OCI-LY7 (cell line): ENCODE measurements around the gene MRPS10. TPM values are rescaled to one million over a fixed set of nuclear protein-coding genes. Genes with fewer than 3 reads are reported as not detected.

ENCODE experiments used
- BruUV-seq: library from RNA; stranded (reverse); fragments of 400-500 nt; replicated peaks from 2 replicates; lab custom pipeline; 2021; lab: Mats Ljungman, UMichigan
- CTCF ChIA-PET: fragments of 300-600 bp; sonication (Branson Sonifier 250); formaldehyde crosslinking; loops from one replicate; lab custom pipeline; 2022; ENCODE audit warnings: antibody characterized with exemption; ENCODE audit not compliant: unreplicated experiment; lab: Charles Lee
- POLR2A ChIA-PET: fragments of 300-600 bp; sonication (Branson Sonifier 250); formaldehyde crosslinking; loops from one replicate; lab custom pipeline; 2022; ENCODE audit warnings: antibody characterized with exemption; lab: Charles Lee
- DNase-seq: peaks from one replicate; pipeline ENCODE4 v3.0.0-alpha.2; 2015; ENCODE audit warnings: low spot score
- H2AFZ ChIP-seq: fragments of 200-600 bp; sonication (generic), shearing (Covaris generic); 2 replicates; pipeline ENCODE4 v1.6.1; 2014; ENCODE audit warnings: mild to moderate bottlenecking, antibody characterized with exemption, low read length, moderate library complexity
- H3K27ac ChIP-seq: fragments of 200-600 bp; sonication (generic); 2 replicates; pipeline ENCODE4 v1.5.1; 2014; ENCODE audit warnings: mixed run types, low read depth, mild to moderate bottlenecking, moderate library complexity, low read length, inconsistent platforms; ENCODE audit not compliant: poor library complexity, severe bottlenecking
- H3K36me3 ChIP-seq: fragments of 200-600 bp; sonication (generic); 2 replicates; pipeline ENCODE4 v1.6.1; 2014; ENCODE audit warnings: mild to moderate bottlenecking, antibody characterized with exemption, low read length, moderate library complexity, mixed read lengths; ENCODE audit not compliant: insufficient read depth
- H3K4me1 ChIP-seq: fragments of 200-600 bp; sonication (generic); 2 replicates; pipeline ENCODE4 v1.5.1; 2014; ENCODE audit warnings: mild to moderate bottlenecking, low read length; ENCODE audit not compliant: insufficient read depth, poor library complexity, severe bottlenecking
- H3K4me2 ChIP-seq: fragments of 200-600 bp; sonication (generic); 2 replicates; pipeline ENCODE4 v1.6.1; 2014; ENCODE audit warnings: mild to moderate bottlenecking, low read length
- H3K4me3 ChIP-seq: fragments of 200-600 bp; sonication (generic); 2 replicates; pipeline ENCODE4 v1.5.1; 2014; ENCODE audit warnings: mild to moderate bottlenecking, low read depth, low read length; ENCODE audit not compliant: poor library complexity, severe bottlenecking
- H3K79me2 ChIP-seq: fragments of 200-600 bp; sonication (generic); 2 replicates; pipeline ENCODE4 v1.6.1; 2016; ENCODE audit warnings: low read depth, mild to moderate bottlenecking, low read length, moderate library complexity, mixed read lengths; ENCODE audit not compliant: insufficient read depth
- H3K9me2 ChIP-seq: fragments of 200-600 bp; sonication (generic); 2 replicates; pipeline ENCODE4 v1.6.1; 2016; ENCODE audit warnings: mild to moderate bottlenecking, low read length, mixed read lengths; ENCODE audit not compliant: insufficient read depth
- H3K9me3 ChIP-seq: fragments of 200-600 bp; sonication (generic); 2 replicates; pipeline ENCODE4 v1.6.1; 2014; ENCODE audit warnings: mild to moderate bottlenecking, mixed run types, low read length, mixed read lengths
- H4K20me1 ChIP-seq: fragments of 200-600 bp; sonication (generic); 2 replicates; pipeline ENCODE4 v1.6.1; 2014; ENCODE audit warnings: mild to moderate bottlenecking, antibody characterized with exemption, low read length, moderate library complexity, mixed read lengths; ENCODE audit not compliant: insufficient read depth
- EZH2phosphoT487 ChIP-seq: fragments of 200-600 bp; sonication (generic); IDR thresholded peaks from 2 replicates; pipeline ENCODE4 v1.6.1; 2018; ENCODE audit warnings: low read depth, borderline replicate concordance, mild to moderate bottlenecking, mixed run types, antibody characterized with exemption, low read length, moderate library complexity, mixed read lengths
- intact Hi-C: fragments of 100-400 bp; cut with micrococcal nuclease; formaldehyde crosslinking; loops from one replicate; pipeline ENCODE4 v1.10.0; 2022; ENCODE audit not compliant: unreplicated experiment
- total RNA-seq, 2 experiments: library from RNA; depleted of rRNA in 1 of 2; stranded (reverse); fragments of >200 nt in 1 of 2; shearing (Covaris generic) in 1 of 2; gene quantifications; 2 replicates each; pipeline ENCODE4 v1.2.3, GENCODE V29; 2014 to 2022
- TF ChIP-seq, protein P1 (sequence below): fragments of 200-600 bp; sonication (generic); conservative IDR thresholded peaks from 2 replicates; pipeline ENCODE4 v1.5.1; 2014; ENCODE audit warnings: mild to moderate bottlenecking, antibody characterized with exemption, low read length, moderate library complexity, mixed read lengths

Gene MRPS10
- total RNA-seq, 2 experiments from 2014 or later: 25.8 to 45.0 TPM

DNA sequence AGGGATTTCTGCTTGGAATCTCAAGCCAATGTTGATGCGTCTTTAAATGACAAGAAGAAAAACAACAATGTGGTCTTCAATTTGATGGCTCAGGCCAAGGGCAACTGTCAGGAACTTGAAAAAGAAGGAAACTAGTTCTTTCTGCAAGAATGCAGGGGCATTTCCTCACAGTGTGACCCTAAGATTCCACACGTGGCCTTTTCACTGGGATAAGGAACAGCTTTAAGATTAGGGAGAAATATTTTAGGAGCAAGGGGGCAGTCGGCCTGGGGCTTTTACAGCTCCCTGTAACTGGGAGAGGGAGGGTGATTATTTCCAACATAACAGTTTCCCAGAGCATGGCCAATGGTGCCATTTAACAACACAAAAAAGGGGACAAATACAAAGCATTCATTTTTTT, 39.4 kb upstream of the MRPS10 start:
- intact Hi-C loops: no loop called here
- Histone ChIP-seq H3K4me1 (peaks cover 8% of the 10 kb centered on the region), H3K36me3 (peaks cover 12% of the 10 kb centered on the region; the same call in 1 of the 2 replicates), H3K9me3 (no peaks in the 10 kb centered on the region), H3K4me2 (no peak overlapping the region), H3K27ac (no peak overlapping the region), H3K79me2 (no peaks in the 10 kb centered on the region), H4K20me1 (no peaks in the 10 kb centered on the region), H3K9me2 (no peaks in the 10 kb centered on the region), H3K4me3 (no peak overlapping the region), H2AFZ (no peak overlapping the region)
- TF ChIP-seq, protein P1, sequence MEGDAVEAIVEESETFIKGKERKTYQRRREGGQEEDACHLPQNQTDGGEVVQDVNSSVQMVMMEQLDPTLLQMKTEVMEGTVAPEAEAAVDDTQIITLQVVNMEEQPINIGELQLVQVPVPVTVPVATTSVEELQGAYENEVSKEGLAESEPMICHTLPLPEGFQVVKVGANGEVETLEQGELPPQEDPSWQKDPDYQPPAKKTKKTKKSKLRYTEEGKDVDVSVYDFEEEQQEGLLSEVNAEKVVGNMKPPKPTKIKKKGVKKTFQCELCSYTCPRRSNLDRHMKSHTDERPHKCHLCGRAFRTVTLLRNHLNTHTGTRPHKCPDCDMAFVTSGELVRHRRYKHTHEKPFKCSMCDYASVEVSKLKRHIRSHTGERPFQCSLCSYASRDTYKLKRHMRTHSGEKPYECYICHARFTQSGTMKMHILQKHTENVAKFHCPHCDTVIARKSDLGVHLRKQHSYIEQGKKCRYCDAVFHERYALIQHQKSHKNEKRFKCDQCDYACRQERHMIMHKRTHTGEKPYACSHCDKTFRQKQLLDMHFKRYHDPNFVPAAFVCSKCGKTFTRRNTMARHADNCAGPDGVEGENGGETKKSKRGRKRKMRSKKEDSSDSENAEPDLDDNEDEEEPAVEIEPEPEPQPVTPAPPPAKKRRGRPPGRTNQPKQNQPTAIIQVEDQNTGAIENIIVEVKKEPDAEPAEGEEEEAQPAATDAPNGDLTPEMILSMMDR: no peak
- POLR2A ChIA-PET: no interaction called here
- no TSS peak for BruUV-seq
- no peak for DNase-seq
- CTCF ChIA-PET: no interaction called here

DNA sequence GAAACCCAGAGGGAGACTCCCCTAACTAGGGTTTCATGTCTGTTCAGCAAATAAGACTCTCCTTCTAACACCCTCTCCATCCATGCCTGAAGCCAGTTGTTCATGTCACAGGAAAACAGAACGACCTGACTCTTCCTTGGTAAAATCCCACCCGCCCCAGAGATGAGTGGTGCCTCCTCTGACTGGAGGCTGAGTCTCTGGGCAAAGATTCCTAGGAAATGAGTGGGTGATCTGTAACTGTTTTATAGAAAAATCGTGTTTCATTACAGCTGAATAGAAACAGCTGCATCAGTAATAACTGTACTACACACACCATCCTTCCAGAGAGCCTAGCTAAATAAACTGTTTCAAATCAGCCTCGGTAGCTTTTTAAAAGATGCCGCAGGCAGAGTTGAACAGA, 37.4 kb upstream of the MRPS10 start:
- BruUV-seq: no TSS peak
- Histone ChIP-seq H4K20me1 (no peaks in the 10 kb centered on the region), H3K9me2 (no peaks in the 10 kb centered on the region), H3K4me3 (no peak overlapping the region), H3K27ac (no peak overlapping the region), H2AFZ (no peak overlapping the region), H3K4me2 (no peak overlapping the region), H3K79me2 (no peaks in the 10 kb centered on the region), H3K9me3 (no peaks in the 10 kb centered on the region), H3K4me1 (no peaks in the 10 kb centered on the region), H3K36me3 (peaks cover 12% of the 10 kb centered on the region; the same call in 1 of the 2 replicates)
- CTCF ChIA-PET: no interaction called here
- intact Hi-C loops: no loop called here
- POLR2A ChIA-PET: no interaction called here
- no peak for DNase-seq
- TF ChIP-seq, protein P1: no peak
- TF ChIP-seq EZH2phosphoT487: no peak

DNA sequence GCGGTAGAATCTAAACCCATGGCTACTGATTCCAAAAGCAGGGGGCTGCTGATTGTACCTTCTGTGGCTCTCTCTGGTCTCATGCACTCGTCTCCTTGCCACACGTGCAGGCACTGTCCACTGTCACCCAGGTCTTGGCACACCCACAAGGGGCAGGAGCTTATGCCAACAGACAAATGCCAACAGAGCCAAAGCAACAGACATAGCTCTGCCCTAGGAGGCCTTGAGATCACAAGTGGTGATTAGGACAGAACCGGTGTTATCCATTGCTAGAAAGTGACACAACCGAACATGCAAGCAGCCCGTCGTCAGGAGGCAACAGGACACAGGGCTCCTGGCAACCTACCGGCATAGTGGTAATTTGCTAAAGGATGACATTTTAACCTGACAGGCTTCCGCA, 36.8 kb upstream of the MRPS10 start:
- H3K36me3 ChIP-seq: peaks cover 12% of the 10 kb centered on the region; the same call in 1 of the 2 replicates

More for the DNA sequence above, 36.8 kb upstream of the MRPS10 start:
- Histone ChIP-seq H3K79me2 (no peaks in the 10 kb centered on the region), H2AFZ (no peak overlapping the region), H4K20me1 (no peaks in the 10 kb centered on the region), H3K9me2 (no peaks in the 10 kb centered on the region), H3K4me1 (no peaks in the 10 kb centered on the region), H3K9me3 (no peaks in the 10 kb centered on the region), H3K4me2 (no peak overlapping the region), H3K4me3 (no peak overlapping the region), H3K27ac (no peak overlapping the region)
- DNase-seq: no peak
- intact Hi-C loops: no loop called here
- no TSS peak for BruUV-seq
- ChIA-PET CTCF (no interaction called here), POLR2A (no interaction called here)
- TF ChIP-seq, protein P1: no peak
- no peak for TF ChIP-seq EZH2phosphoT487
